ENCODE results near the gene MRI1. TPM values are rescaled to one million over a fixed set of nuclear protein-coding genes. Genes with fewer than 3 reads are reported as not detected.
"Not testable (repeated sequence)": the region's sequence is repeated elsewhere in the genome, so short reads cannot be mapped to it uniquely, and the experiment has no call there.

The MRI1 gene
- polyA plus RNA-seq, 4 donors = 18.2 to 32.1 (median 25.8) TPM

GRCh38 chr19:13788991-13789390 lies 24.7 kb downstream of the MRI1 start:
- DNase-seq (ENCODE audit: low read depth in 4 of 4, low spot score in 3 of 4) = no peak

GRCh38 chr19:13790354-13790753 lies 26.0 kb downstream of the MRI1 start:
- DNase-seq (ENCODE audit: low read depth in 4 of 4, low spot score in 3 of 4) = no peak

DNA sequence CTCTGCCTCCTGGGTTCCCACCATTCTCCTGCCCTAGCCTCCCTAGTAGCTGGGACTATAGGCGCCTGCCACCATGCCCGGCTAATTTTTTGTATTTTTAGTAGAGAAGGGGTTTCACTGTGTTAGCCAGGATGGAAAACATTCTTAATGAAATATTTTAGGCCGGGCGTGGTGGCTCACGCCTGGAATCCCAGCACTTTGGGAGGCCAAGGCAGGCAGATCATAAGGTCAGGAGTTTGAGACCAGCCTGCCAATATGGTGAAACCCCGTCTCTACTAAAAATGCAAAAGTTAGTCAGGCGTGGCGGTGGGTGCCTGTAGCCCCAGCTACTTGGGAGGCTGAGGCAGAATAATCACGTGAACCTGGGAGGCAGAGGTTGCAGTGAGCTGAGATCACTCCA lies 29.0 kb downstream of the MRI1 start:
- DNase-seq (ENCODE audit: low read depth in 4 of 4, low spot score in 3 of 4) = not testable (repeated sequence)

GRCh38 chr19:13794398-13794756 lies 30.1 kb downstream of the MRI1 start:
- no peak for DNase-seq (ENCODE audit: low read depth in 4 of 4, low spot score in 3 of 4)

- DNase-seq (ENCODE audit: low read depth in 4 of 4, low spot score in 3 of 4) = peak; percentile 94 to 99 (median 98)
These were observed 30.7 kb downstream of the MRI1 start, which contains the start of gene ZSWIM4 for GRCh38 chr19:13794757-13795589. ZSWIM4 (plus strand) TSS chr19:13795443; CDS start chr19:13795649, 206 bp downstream.

DNA sequence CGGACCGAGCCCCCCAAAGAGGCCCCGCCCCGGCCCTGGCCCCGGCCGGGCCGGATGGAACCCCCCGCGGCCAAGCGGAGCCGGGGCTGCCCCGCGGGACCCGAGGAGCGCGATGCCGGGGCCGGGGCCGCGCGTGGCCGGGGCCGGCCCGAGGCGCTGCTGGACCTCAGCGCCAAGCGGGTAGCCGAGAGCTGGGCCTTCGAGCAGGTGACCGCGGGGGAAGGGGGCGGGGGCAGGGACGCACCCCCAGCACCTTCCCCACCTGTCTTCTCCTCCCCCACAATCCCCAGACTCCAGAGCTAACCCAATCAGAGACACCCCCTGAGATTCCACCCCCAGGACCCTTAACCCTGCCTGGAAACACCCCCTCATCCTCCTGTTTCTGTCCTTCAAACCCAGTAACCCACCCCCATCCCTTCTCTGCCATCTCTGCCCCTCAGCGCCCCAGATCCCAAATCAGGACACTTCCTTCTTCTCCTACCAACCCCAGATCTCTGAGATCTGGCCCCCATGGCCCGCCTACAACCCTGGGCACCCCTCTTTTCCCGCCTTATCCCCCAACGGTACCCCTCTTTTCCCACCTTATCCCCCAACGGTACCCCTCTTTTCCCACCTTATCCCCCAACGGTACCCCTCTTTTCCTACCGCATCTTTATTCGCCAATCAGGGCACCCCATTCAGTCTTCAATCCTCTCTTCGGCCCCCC lies 31.4 kb downstream of the MRI1 start:
- DNase-seq (ENCODE audit: low read depth in 4 of 4, low spot score in 3 of 4) = no peak

DNA sequence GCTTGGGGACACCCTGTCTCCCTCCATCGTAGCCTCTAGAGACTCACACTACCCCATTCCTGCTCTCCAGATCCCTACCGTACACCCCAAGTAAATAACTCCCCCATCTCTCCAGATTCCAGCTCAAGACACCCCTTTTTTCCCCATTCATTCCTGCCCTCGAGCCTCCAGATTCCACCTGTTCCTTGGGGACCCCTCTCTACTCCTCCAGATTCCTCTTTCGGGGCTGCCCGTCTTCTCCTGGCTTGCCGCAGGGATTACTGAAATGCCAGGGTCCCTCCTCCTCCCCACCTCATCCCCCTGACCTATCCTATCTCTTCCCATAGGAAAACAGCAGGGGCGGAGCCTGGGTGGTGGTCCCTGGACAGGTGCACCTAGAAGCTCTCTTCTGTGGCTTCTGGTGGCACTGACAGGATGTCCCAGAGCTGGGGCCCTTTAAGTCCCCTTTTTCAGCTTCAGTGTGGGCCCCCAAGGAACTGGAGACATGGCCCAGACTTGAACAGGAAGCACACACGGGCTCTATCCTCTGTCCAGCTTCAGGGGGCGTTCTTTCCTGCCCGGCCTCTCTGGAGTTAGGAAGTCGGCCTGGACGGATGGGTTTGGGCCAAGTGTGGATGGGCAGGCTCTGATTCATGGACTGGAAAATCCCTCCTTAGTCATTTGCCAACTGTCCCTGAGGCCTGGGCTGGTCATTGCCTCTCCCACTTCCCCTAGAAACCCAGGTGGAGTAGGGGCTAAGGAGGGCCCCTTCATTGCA lies 32.2 kb downstream of the MRI1 start:
- DNase-seq (ENCODE audit: low read depth in 4 of 4, low spot score in 3 of 4) = no peak

GRCh38 chr19:13797058-13797440 lies 32.7 kb downstream of the MRI1 start:
- DNase-seq (ENCODE audit: low read depth in 4 of 4, low spot score in 3 of 4) = no peak

GRCh38 chr19:13797870-13798269 lies 33.5 kb downstream of the MRI1 start:
- DNase-seq (ENCODE audit: low read depth in 4 of 4, low spot score in 3 of 4) = no peak

DNA sequence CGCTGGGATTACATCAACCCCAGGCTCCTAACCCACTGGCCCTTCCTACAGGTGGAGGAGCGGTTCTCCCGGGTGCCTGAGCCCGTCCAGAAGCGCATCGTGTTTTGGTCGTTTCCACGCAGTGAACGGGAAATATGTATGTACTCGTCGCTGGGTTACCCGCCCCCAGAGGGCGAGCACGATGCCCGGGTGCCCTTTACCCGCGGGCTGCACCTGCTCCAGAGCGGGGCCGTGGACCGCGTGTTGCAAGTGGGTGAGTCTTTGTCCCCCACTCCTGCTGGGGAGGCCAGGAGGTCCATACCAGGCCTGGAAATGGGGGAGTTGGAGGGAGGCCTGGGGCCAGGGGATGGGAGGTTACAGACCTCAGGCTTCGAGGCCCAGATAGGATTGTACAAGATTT lies 35.3 kb downstream of the MRI1 start:
- no peak for DNase-seq (ENCODE audit: low read depth in 4 of 4, low spot score in 3 of 4)

GRCh38 chr19:13803038-13803437 lies 38.7 kb downstream of the MRI1 start:
- no peak for DNase-seq (ENCODE audit: low read depth in 4 of 4, low spot score in 3 of 4)

DNA sequence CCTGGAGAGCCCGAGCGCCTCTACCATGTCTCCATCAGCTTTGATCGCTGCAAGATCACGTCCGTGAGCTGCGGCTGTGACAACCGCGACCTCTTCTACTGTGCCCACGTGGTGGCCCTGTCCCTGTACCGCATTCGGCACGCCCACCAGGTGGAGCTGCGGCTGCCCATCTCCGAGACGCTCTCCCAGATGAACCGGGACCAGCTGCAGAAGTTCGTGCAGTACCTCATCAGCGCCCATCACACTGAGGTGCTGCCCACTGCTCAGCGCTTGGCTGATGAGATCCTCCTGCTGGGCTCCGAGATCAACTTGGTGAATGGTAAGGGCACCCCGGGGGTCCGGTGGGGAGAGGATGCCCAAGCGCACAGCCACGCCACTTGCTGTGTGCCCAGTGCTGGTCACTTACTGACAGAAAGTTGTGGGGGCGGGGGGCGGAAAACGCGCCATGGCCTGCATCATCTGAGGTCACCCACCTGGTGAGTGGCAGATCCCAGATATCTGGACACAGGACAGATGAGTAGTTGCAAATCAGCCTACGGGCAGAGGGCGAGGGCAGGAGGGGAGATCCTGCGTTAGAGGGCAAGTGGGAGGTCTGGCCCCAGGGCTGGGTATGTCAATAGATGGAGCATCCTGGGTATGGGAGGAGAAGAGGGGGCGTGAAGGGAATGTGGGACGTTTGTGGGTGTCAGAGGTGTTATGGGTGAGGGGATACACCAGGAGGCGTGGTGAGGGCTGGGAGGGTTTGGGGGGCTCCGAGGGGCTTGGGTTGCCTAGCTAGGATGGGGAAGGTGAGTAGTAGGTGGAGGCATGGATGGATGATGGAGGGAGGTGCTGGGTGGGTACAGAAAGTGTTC lies 40.7 kb downstream of the MRI1 start:
- no peak for DNase-seq (ENCODE audit: low read depth in 4 of 4, low spot score in 3 of 4)

- no peak for DNase-seq (ENCODE audit: low read depth in 4 of 4, low spot score in 3 of 4)
These were observed 42.4 kb downstream of the MRI1 start for GRCh38 chr19:13806728-13807127.

GRCh38 chr19:13807421-13808021 lies 43.2 kb downstream of the MRI1 start:
- DNase-seq (ENCODE audit: low read depth in 4 of 4, low spot score in 3 of 4) = no peak

- DNase-seq (ENCODE audit: low read depth in 4 of 4, low spot score in 3 of 4) = no peak
These were observed 44.5 kb downstream of the MRI1 start for GRCh38 chr19:13808856-13809255.

GRCh38 chr19:13812544-13812943 lies 48.2 kb downstream of the MRI1 start:
- no peak for DNase-seq (ENCODE audit: low read depth in 4 of 4, low spot score in 3 of 4)

DNA sequence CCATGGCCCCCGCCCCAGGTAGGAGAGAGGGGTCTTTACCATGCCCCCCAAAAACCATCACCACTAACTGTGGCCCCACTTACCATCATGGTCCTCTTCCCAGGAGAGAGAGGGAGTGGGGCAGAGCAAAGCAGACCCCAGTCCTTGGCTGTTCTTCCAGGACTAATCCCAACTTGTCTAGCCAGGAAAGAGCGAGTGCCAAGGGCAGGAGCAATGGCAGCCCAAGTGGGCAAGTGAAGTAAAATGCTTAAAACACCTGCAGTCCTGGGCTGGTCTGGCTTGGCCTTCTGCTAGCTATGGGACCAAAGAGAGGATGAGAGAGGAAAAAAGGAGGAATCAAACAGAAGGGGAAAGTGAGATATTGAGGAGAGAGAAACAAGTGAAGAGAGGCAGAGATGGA lies 48.8 kb downstream of the MRI1 start:
- DNase-seq (ENCODE audit: low read depth in 4 of 4, low spot score in 3 of 4) = no peak

GRCh38 chr19:13814550-13814949 lies 50.2 kb downstream of the MRI1 start:
- DNase-seq (ENCODE audit: low read depth in 4 of 4, low spot score in 3 of 4) = no peak

GRCh38 chr19:13817018-13817614 lies 52.8 kb downstream of the MRI1 start:
- no peak for DNase-seq (ENCODE audit: low read depth in 4 of 4, low spot score in 3 of 4)
